Pancreas (tissue), 10 donors: ENCODE results near the gene CDC37L1. TPM values are rescaled to one million over a fixed set of nuclear protein-coding genes. Genes with fewer than 3 reads are reported as not detected.

Experiments used
- ATAC-seq, 4 donors: fragments of 200-7000 bp; cut with Tn5 transposase; one replicate each; pipeline versions ENCODE4 v1.8.0 to v1.9.1; 2020; ENCODE audit warnings: mild to moderate bottlenecking in 4 of 4, moderate library complexity in 4 of 4
- DNase-seq, 6 donors: peaks; one replicate each; pipeline ENCODE4 v3.0.0-alpha.2; 2020
- FAIRE-seq: peaks from 2 replicates; lab custom pipeline; 2012; peaks lifted over from hg19 to GRCh38; lab: Jason Lieb, UNC
- H3K27ac ChIP-seq, 4 donors: fragments of 200-600 bp; sonication (generic); 1 replicate in 3 of 4; 2 replicates in 1 of 4; pipeline versions ENCODE4 v1.5.0 to v1.8.0; 2020
- H3K27me3 ChIP-seq, 4 donors: fragments of 200-600 bp; one replicate each; pipeline ENCODE4 v1.8.0; 2021
- H3K36me3 ChIP-seq, 3 donors: fragments of 200-600 bp; sonication (generic) in 1 of 3; one replicate each; pipeline versions ENCODE4 v1.5.0 to v1.8.0; 2020 to 2021
- H3K4me1 ChIP-seq, 3 donors: fragments of 200-600 bp; one replicate each; pipeline ENCODE4 v1.8.0; 2021
- H3K4me3 ChIP-seq, 4 donors: fragments of 200-600 bp; sonication (generic) in 2 of 4; one replicate each; pipeline versions ENCODE4 v1.5.0 to v1.8.0; 2020 to 2021
- H3K9me3 ChIP-seq, 4 donors: fragments of 200-600 bp; one replicate each; pipeline ENCODE4 v1.8.0; 2021
- CTCF ChIP-seq, 4 donors: fragments of 200-600 bp; sonication (generic) in 3 of 4; IDR thresholded peaks; one replicate each; pipeline versions ENCODE4 v1.5.0 to v1.8.0; 2021; ENCODE audit warnings: antibody characterized with exemption in 4 of 4
- WGBS, 2 donors: extraction: QIAGEN DNeasy Blood & Tissue Kit; methylation state at CpG; one replicate each; pipeline ENCODE4 v1.1.7; 2013; 5-methylcytosine and 5-hydroxymethylcytosine counted together
- intact Hi-C, 3 donors: fragments of 100-400 bp; cut with DNase I; formaldehyde crosslinking; loops; one replicate each; pipeline versions ENCODE4 v1.11.1 to v1.14.2; 2022
- polyA plus RNA-seq, 2 donors: library from polyadenylated mRNA; stranded (reverse); fragments of 200-250 nt; gene quantifications; one replicate each; pipeline ENCODE4 v1.2.3, GENCODE V29; 2013
- total RNA-seq, 6 donors: library from RNA; stranded (reverse); fragmentation: NEBNext Ultra II Directional in 4 of 6; extraction: Animal tissue kit (Norgen Biotek cat#: 25700) in 4 of 6; gene quantifications; one replicate each; pipeline versions ENCODE4 v1.2.1 to v1.2.4, GENCODE V29; 2021 to 2023
- donor health status: healthy with polysubstance abuse.
- donor health status: DM: no; HTN: no; CAD: no; lungs with moderate emphysema.
- donor health status: DM: no; HTN: no; CAD: no.
- donor health status: control.
- donor health status: control.
- donor health status: Bipolar disorder and iron deficiency.
- donor health status: DM: yes; HTN: yes; CAD: no.
- donor health status: DM: no; HTN: no; CAD: no.
- donor health status: DM: no; HTN: no; CAD: no.
- donor health status: DM: yes; HTN: yes; CAD: no.

Gene CDC37L1
- total and polyA plus RNA-seq, 8 donors = 5.4 to 13.4 (median 11.0) TPM

- DNase-seq (no peak), ATAC-seq (no peak), FAIRE-seq (no peak)
- intact Hi-C loops = no loop called here
- Histone ChIP-seq H3K9me3 (no peaks in the 10 kb centered on the region), H3K27ac (no peak overlapping the region), H3K4me1 (peaks cover 11 to 17% (median 14%) of the 10 kb centered on the region in 3 donors), H3K4me3 (no peak overlapping the region), H3K36me3 (peaks cover 0 to 12% (median 0%) of the 10 kb centered on the region in 3 donors), H3K27me3 (no peaks in the 10 kb centered on the region)
- TF ChIP-seq CTCF (IDR thresholded peaks at IDR 0.05) = no peak
- WGBS, 2 donors = 77% methylated on average over 4 of the region's 4 CpGs
Measured at GRCh38 chr9:4684820-4685219, 5.5 kb downstream of the CDC37L1 start.

- FAIRE-seq (peak; percentile 9), ATAC-seq (peak in 3 of 4 donors; percentile 41 to 47 (median 41)), DNase-seq (no peak)
- intact Hi-C loops = no loop called here
- H3K36me3 ChIP-seq = peaks cover 0 to 12% (median 3%) of the 10 kb centered on the region in 3 donors
- no peaks in the 10 kb centered on the region for H3K9me3 ChIP-seq
- WGBS, 2 donors = 62 to 68% methylated on average over 4 of the region's 4 CpGs
- H3K27me3 ChIP-seq = no peaks in the 10 kb centered on the region
- H3K4me1 ChIP-seq = peaks cover 11 to 17% (median 14%) of the 10 kb centered on the region in 3 donors
- no peak overlapping the region for H3K27ac ChIP-seq
- H3K4me3 ChIP-seq = no peak overlapping the region
- no peak for TF ChIP-seq CTCF (IDR thresholded peaks at IDR 0.05)
Measured at GRCh38 chr9:4686112-4686511, 6.7 kb downstream of the CDC37L1 start.

- H3K4me3 ChIP-seq = no peak overlapping the region
- H3K4me1 ChIP-seq = peaks cover 7 to 15% (median 14%) of the 10 kb centered on the region in 3 donors
- DNase-seq (no peak), FAIRE-seq (no peak), ATAC-seq (no peak)
- intact Hi-C loops = no loop called here
- no peak overlapping the region for H3K27ac ChIP-seq
- TF ChIP-seq CTCF (IDR thresholded peaks at IDR 0.05) = no peak
- no peaks in the 10 kb centered on the region for H3K9me3 ChIP-seq
- peaks cover 0 to 12% (median 3%) of the 10 kb centered on the region in 3 donors for H3K36me3 ChIP-seq
- H3K27me3 ChIP-seq = no peaks in the 10 kb centered on the region
- 19 to 20% methylated on average over 1 of the region's 1 CpG for WGBS, 2 donors
Measured at GRCh38 chr9:4686584-4686983, 7.2 kb downstream of the CDC37L1 start.

GRCh38 chr9:4689021-4689420 is 9.7 kb downstream of the CDC37L1 start:
- intact Hi-C loops = no loop called here
- Histone ChIP-seq H3K36me3 (peaks cover 0 to 12% (median 3%) of the 10 kb centered on the region in 3 donors), H3K27ac (no peak overlapping the region), H3K4me1 (peaks cover 4 to 15% (median 14%) of the 10 kb centered on the region in 3 donors), H3K27me3 (no peaks in the 10 kb centered on the region), H3K4me3 (no peak overlapping the region), H3K9me3 (no peaks in the 10 kb centered on the region)
- no peak for FAIRE-seq
- no peak for ATAC-seq
- WGBS, 2 donors = 39 to 92% methylated on average over 2 of the region's 2 CpGs
- DNase-seq = no peak
- TF ChIP-seq CTCF (IDR thresholded peaks at IDR 0.05) = no peak

GRCh38 chr9:4689687-4690104 is 10.3 kb downstream of the CDC37L1 start:
- H3K27me3 ChIP-seq = no peaks in the 10 kb centered on the region
- FAIRE-seq (no peak), ATAC-seq (peak in 1 of 4 donors; percentile 39), DNase-seq (no peak)
- no peak for TF ChIP-seq CTCF (IDR thresholded peaks at IDR 0.05)
- H3K27ac ChIP-seq = no peak overlapping the region
- peaks cover 4 to 15% (median 14%) of the 10 kb centered on the region in 3 donors for H3K4me1 ChIP-seq
- H3K4me3 ChIP-seq = no peak overlapping the region
- peaks cover 0 to 12% (median 3%) of the 10 kb centered on the region in 3 donors for H3K36me3 ChIP-seq
- H3K9me3 ChIP-seq = no peaks in the 10 kb centered on the region
- intact Hi-C loops = no loop called here
- 92 to 97% methylated on average over 1 of the region's 1 CpG for WGBS, 2 donors
